ENCODE data around the gene YOD1.

DNA sequence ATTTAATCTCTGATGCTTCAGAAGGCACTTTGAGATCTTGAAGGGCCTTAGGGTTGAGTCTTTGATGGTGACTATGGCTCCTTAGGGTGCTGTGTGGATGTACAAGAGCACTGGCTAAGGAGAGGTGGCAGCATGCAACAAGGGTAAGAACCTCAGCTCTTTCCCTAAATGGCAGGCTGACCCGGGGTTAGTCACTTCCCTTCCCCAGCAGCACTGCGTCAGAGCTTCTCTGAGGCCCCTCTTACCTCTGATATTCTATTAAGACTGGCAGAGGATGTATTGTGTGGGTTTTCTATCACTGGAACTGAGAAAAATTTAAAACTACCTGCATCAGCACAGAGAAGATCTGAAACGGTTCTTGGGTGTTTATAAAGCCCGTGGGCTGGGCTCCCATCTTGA is 30.3 kb downstream of the YOD1 start:
- TF ChIP-seq, protein P1, sequence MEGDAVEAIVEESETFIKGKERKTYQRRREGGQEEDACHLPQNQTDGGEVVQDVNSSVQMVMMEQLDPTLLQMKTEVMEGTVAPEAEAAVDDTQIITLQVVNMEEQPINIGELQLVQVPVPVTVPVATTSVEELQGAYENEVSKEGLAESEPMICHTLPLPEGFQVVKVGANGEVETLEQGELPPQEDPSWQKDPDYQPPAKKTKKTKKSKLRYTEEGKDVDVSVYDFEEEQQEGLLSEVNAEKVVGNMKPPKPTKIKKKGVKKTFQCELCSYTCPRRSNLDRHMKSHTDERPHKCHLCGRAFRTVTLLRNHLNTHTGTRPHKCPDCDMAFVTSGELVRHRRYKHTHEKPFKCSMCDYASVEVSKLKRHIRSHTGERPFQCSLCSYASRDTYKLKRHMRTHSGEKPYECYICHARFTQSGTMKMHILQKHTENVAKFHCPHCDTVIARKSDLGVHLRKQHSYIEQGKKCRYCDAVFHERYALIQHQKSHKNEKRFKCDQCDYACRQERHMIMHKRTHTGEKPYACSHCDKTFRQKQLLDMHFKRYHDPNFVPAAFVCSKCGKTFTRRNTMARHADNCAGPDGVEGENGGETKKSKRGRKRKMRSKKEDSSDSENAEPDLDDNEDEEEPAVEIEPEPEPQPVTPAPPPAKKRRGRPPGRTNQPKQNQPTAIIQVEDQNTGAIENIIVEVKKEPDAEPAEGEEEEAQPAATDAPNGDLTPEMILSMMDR (IDR thresholded peaks at IDR 0.05; ENCODE audit: low read depth, low read length, poor library complexity, severe bottlenecking) = no peak
- no peak for TF ChIP-seq EZH2phosphoT487 (IDR thresholded peaks at IDR 0.05; ENCODE audit: borderline replicate concordance, low read length)

Data from DOHH2 (cell line).